ENCODE results near the gene VILL. TPM values are rescaled to one million over a fixed set of nuclear protein-coding genes. Genes with fewer than 3 reads are reported as not detected.

VILL gene
- total and polyA plus RNA-seq, 2 experiments from 2014 or later, result 0.75 to 3.4 TPM

GRCh38 chr3:37952564-37952963 lies 38.0 kb upstream of the VILL start:
- Histone ChIP-seq H3K4me3 (no peak overlapping the region), H3K27me3 (no peaks in the 10 kb centered on the region), H3K27ac (no peak overlapping the region), H3K36me3 (no peaks in the 10 kb centered on the region), H3K4me1 (ENCODE audit: low read depth) (peaks cover 12% of the 10 kb centered on the region), H3K9me3 (ENCODE audit: low read depth) (no peaks in the 10 kb centered on the region)
- DNase-seq (ENCODE audit: low read depth in 1 of 2, low spot score in 1 of 2), result no peak
- TF ChIP-seq CTCF (IDR thresholded peaks at IDR 0.05; ENCODE audit: low read depth, low read length), result no peak

- H3K4me3 ChIP-seq, result no peak overlapping the region
- H3K36me3 ChIP-seq, result no peaks in the 10 kb centered on the region
- DNase-seq (ENCODE audit: low read depth in 1 of 2, low spot score in 1 of 2), result no peak
- peaks cover 12% of the 10 kb centered on the region for H3K4me1 ChIP-seq (ENCODE audit: low read depth)
- no peak overlapping the region for H3K27ac ChIP-seq
- no peaks in the 10 kb centered on the region for H3K9me3 ChIP-seq (ENCODE audit: low read depth)
- H3K27me3 ChIP-seq, result no peaks in the 10 kb centered on the region
- no peak for TF ChIP-seq CTCF (IDR thresholded peaks at IDR 0.05; ENCODE audit: low read depth, low read length)
Measured at GRCh38 chr3:37953226-37953625, 37.4 kb upstream of the VILL start.

- peaks cover 12% of the 10 kb centered on the region for H3K4me1 ChIP-seq (ENCODE audit: low read depth)
- H3K27ac ChIP-seq, result no peak overlapping the region
- no peaks in the 10 kb centered on the region for H3K27me3 ChIP-seq
- H3K4me3 ChIP-seq, result no peak overlapping the region
- H3K9me3 ChIP-seq (ENCODE audit: low read depth), result no peaks in the 10 kb centered on the region
- DNase-seq (ENCODE audit: low read depth in 1 of 2, low spot score in 1 of 2), result no peak
- no peak for TF ChIP-seq CTCF (IDR thresholded peaks at IDR 0.05; ENCODE audit: low read depth, low read length)
- H3K36me3 ChIP-seq, result no peaks in the 10 kb centered on the region
Measured at GRCh38 chr3:37953707-37954394, 36.7 kb upstream of the VILL start.

- H3K27ac ChIP-seq, result no peak overlapping the region
- H3K4me3 ChIP-seq, result no peak overlapping the region
- H3K4me1 ChIP-seq (ENCODE audit: low read depth), result peaks cover 12% of the 10 kb centered on the region
- H3K36me3 ChIP-seq, result no peaks in the 10 kb centered on the region
- no peak for TF ChIP-seq CTCF (IDR thresholded peaks at IDR 0.05; ENCODE audit: low read depth, low read length)
- H3K27me3 ChIP-seq, result no peaks in the 10 kb centered on the region
- no peak for DNase-seq (ENCODE audit: low read depth in 1 of 2, low spot score in 1 of 2)
- no peaks in the 10 kb centered on the region for H3K9me3 ChIP-seq (ENCODE audit: low read depth)
Measured at GRCh38 chr3:37954881-37955280, 35.7 kb upstream of the VILL start.

- Histone ChIP-seq H3K9me3 (ENCODE audit: low read depth) (no peaks in the 10 kb centered on the region), H3K4me1 (ENCODE audit: low read depth) (peaks cover 12% of the 10 kb centered on the region), H3K27ac (no peak overlapping the region), H3K36me3 (no peaks in the 10 kb centered on the region), H3K27me3 (no peaks in the 10 kb centered on the region), H3K4me3 (no peak overlapping the region)
- DNase-seq (ENCODE audit: low read depth in 1 of 2, low spot score in 1 of 2), result no peak
- no peak for TF ChIP-seq CTCF (IDR thresholded peaks at IDR 0.05; ENCODE audit: low read depth, low read length)
Measured at GRCh38 chr3:37955918-37956707, 34.5 kb upstream of the VILL start.
